LoVo (cell line): Measurements from ENCODE around the gene DPH7.
A peak's percentile ranks its signal among the peaks of the same experiment; 100 is the strongest.
"Not testable (repeated sequence)": the region's sequence is repeated elsewhere in the genome, so short reads cannot be mapped to it uniquely, and the experiment has no call there.

Experiments used
- DNase-seq: peaks from one replicate; pipeline ENCODE4 v3.0.0-alpha.2; 2016; ENCODE audit warnings: low spot score

Gene DPH7

GRCh38 chr9:137545123-137545522, 33.6 kb downstream of the DPH7 start:
- no peak for DNase-seq

DNA sequence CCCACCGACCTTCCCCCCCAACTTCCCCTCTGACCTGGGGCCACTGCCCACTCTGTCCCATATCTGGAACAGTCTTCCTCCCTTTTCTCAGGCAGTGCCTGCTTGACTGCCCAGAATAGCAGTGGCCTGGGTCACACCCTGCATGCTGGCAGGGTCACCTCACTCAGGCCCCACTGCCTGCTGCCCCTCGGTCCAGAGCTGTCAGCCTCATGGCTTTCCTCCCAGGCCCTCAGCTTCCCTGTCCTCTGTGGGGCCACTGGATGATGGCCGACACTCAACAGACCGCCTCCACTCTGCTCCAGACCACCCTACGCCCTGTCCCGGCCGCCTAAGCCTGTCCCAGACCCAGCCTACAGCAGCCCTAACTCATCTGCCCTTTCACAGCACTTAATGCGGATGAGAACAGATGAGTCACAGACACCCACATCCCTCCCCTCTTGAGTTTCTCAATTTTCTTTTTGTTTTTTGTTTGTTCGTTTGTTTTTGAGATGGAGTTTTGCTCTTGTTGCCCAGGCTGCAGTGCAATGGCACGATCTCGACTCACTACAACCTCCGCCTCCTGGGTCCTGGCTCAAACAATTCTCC, 34.5 kb downstream of the DPH7 start:
- DNase-seq = no peak

DNA sequence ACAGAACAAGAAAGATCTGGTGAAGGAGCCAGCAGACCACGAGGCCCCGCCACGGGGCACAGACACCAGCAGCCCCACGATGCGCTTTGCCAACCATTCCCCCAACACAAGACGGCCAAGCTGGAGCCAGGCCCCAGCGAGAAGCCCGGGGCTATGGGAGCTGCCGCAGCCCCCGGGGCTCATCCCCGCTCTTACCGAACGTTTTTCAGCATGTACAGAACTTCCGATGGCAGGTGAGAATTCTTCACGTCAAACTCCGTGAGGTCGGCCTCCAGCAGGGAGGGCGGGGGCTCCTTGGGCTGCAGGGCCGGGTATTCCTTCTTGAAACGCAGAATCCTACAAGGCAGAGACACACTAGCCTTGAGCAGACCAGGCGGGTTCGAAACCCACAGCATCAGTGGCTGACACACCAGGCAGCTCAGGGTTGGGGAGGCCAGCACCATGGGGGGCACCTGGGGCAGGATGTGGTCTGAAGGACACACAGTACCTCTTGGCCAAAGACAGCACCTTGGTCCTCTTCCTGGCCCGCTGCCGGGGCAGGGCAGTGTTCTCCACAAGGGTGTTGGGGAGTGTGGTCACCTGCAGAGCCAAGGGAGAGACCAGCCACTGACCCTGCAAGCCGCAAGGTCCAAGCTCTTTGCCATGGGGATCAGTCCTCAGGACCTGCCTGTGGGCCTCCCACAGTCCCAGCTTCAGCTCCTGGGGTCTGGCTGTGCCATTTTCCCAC, 35.3 kb downstream of the DPH7 start:
- no peak for DNase-seq

- no peak for DNase-seq
Observed at GRCh38 chr9:137542486-137542885, 36.2 kb downstream of the DPH7 start.

- DNase-seq = no peak
Observed at GRCh38 chr9:137540536-137540935, 38.2 kb downstream of the DPH7 start.

DNA sequence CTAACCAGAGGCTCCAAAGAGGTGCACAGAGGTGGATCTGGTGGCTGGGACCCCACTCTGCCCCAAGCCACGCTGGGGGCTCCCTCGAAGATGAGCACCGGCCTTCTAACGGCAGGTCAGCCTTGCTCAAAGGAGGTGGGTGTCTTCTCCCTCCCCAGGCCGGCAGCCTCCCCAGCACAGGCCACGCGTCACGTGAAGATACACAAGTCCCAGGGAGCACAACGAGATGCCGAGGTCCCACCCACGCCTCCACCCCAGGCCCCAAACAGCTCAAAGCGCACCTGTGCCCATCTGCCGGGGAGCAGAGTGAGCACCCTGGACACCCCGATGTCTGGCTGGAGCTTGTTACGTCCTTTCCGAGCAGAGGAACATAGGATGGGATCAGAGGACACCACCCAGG, 40.7 kb downstream of the DPH7 start:
- DNase-seq = no peak

- DNase-seq = not testable (repeated sequence)
Observed at GRCh38 chr9:137536594-137537131, 42.1 kb downstream of the DPH7 start.

GRCh38 chr9:137535120-137535428, 43.7 kb downstream of the DPH7 start:
- DNase-seq = no peak

- DNase-seq = peak; percentile 72
Observed at GRCh38 chr9:137534256-137535119, 44.2 kb downstream of the DPH7 start.

DNA sequence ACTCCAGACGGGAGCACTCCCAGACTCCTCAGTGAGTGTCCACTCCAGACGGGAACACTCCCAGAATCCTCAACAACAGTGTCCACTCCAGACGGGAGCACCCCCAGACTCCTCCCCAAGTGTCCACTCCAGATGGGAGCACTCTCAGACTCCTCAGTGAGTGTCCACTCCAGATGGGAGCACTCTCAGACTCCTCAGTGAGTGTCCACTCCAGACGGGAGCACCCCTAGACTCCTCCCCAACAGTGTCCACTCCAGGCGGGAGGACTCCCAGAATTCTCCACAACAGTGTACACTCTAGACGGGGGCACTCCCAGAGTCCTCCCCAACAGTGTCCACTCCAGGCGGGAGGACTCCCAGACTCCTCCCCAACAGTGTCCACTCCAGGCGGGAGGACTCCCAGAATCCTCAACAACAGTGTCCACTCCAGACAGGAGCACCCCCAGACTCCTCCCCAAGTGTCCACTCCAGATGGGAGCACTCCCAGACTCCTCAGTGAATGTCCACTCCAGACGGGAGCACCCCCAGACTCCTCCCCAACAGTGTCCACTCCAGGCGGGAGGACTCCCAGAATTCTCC, 45.7 kb downstream of the DPH7 start:
- DNase-seq = not testable (repeated sequence)

GRCh38 chr9:137531099-137531765, 47.5 kb downstream of the DPH7 start:
- no peak for DNase-seq

- no peak for DNase-seq
Observed at GRCh38 chr9:137530331-137530730, 48.4 kb downstream of the DPH7 start.

GRCh38 chr9:137524981-137525317, 53.8 kb downstream of the DPH7 start:
- DNase-seq = no peak

DNA sequence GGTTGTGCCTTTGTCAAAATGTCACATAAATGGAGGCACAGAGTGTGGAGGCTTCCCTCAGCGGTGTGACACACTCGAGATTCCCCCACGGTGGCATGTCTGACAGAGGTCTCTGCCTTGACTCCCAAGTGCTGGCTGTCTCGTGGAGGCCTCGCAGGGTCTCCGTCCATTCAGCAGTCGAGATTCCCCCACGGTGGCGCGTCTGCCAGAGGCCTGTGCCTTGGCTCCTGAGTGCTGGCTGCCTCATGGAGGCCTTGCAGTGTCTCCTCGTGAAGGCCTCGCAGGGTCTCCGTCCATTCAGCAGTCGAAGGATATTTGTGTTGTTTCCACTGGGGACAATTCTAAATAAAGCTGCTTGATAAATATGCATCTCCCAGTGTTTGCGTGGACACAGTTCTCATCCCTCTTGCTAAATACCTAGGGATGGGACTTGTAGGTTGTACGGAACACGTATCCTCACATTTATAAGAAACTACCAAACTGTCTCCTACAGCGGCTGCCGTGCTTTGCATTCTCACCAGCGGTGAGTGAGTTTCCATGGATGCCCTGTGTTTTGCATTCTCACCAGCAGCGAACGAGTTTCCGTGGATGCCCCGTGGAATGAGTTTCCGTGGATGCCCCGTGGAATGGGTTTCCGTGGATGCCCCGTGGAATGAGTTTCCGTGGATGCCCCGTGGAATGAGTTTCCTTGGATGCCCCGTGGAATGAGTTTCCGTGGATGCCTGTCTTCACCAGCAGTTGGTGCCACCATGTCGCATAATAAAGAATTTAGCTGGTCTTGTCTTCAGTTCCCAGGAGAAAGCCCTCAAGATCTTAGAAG, 54.4 kb downstream of the DPH7 start:
- DNase-seq = no peak

DNA sequence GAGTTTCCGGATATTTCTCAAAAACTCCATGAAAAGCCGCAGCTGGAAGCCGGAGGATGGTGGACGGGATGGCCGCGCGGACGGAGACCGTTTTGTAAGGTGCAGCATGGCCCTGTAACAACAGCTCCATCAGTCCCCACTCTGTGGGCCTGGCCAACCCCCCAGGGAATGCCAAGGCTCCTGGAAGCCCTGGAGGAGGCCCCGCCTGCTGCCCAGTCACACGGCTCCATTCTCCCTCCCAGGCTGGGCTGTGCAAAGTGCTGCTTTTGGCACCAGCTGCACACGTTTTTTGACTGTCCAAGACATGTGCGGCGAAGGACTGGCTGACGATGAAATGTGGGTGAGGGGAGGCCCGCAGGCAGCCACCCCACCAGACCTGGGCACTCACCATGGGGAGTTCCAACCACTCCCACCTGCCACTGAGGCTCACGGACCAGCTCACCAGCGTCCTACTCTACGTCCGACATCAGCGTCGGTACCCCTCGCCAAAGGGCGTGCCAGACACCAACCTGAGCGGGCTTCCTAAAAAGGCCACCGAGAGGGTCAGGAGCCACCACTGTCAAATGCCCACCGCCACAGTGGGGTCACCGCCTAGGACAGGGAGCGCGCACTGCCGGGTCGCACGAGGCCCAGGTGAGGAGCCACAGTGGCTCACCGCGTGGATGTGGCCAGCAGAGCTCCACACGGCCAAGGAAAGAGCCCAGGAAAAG, 55.8 kb downstream of the DPH7 start:
- no peak for DNase-seq

- no peak for DNase-seq
Observed at GRCh38 chr9:137521405-137521985, 57.2 kb downstream of the DPH7 start.

GRCh38 chr9:137520614-137521404, 57.9 kb downstream of the DPH7 start:
- no peak for DNase-seq

- DNase-seq = no peak
Observed at GRCh38 chr9:137519553-137519952, 59.2 kb downstream of the DPH7 start.
